K562 (cell line): ENCODE results near the gene MERTK. TPM values are rescaled to one million over a fixed set of nuclear protein-coding genes. Genes with fewer than 3 reads are reported as not detected.

ENCODE experiments used
- ELK3 ChIP-seq: fragments of 450-650 bp; formaldehyde crosslinking; IDR thresholded peaks from 2 replicates; pipeline ENCODE4 v1.4.0; 2020; ENCODE audit warnings: mild to moderate bottlenecking
- ETS2 ChIP-seq: IDR thresholded peaks from 2 replicates; pipeline ENCODE4 v1.6.1; 2016; ENCODE audit warnings: borderline replicate concordance, missing genetic modification characterization, mild to moderate bottlenecking, moderate library complexity, missing compliant biosample characterization; ENCODE audit not compliant: poor library complexity, severe bottlenecking
- EWSR1 ChIP-seq: fragments of 450-650 bp; IDR thresholded peaks from 2 replicates; pipeline ENCODE4 v1.6.1; 2018; ENCODE audit warnings: borderline replicate concordance, mild to moderate bottlenecking, low read depth, moderate library complexity; ENCODE audit not compliant: partially characterized antibody
- FOXP1 ChIP-seq: sonication (generic); formaldehyde crosslinking; IDR thresholded peaks from 2 replicates; pipeline ENCODE4 v1.8.0; 2022; ENCODE audit warnings: mild to moderate bottlenecking, missing genetic modification reagents
- HMG20B ChIP-seq: fragments of 250-450 bp; sonication (Bioruptor Pico); IDR thresholded peaks from 2 replicates; pipeline ENCODE4 v1.5.0; 2021; ENCODE audit warnings: mild to moderate bottlenecking
- MBD2 ChIP-seq: sonication (generic); IDR thresholded peaks from 2 replicates; pipeline ENCODE4 v1.6.1; 2016; ENCODE audit warnings: low read depth, borderline replicate concordance
- STAT5B ChIP-seq: fragments of 250-450 bp; sonication (Bioruptor Pico); IDR thresholded peaks from 2 replicates; pipeline ENCODE4 v1.8.0; 2021; ENCODE audit warnings: mild to moderate bottlenecking, inconsistent platforms
- TSHZ1 ChIP-seq: fragments of 250-450 bp; sonication (Bioruptor Pico); IDR thresholded peaks from 2 replicates; pipeline ENCODE4 v1.4.0; 2020; ENCODE audit warnings: mild to moderate bottlenecking, moderate library complexity
- YBX1 ChIP-seq: fragments of 450-650 bp; IDR thresholded peaks from 2 replicates; pipeline ENCODE4 v1.7.1; 2016; ENCODE audit warnings: mild to moderate bottlenecking
- ZNF143 ChIP-seq: sonication (generic); formaldehyde crosslinking; IDR thresholded peaks from 2 replicates; pipeline ENCODE4 v1.9.0; 2022; ENCODE audit warnings: mild to moderate bottlenecking, missing genetic modification reagents
- ZNF24 ChIP-seq: fragments of 450-650 bp; IDR thresholded peaks from 2 replicates; pipeline ENCODE4 v1.6.1; 2016
- ZNF655 ChIP-seq: fragments of 250-450 bp; sonication (Bioruptor Pico); IDR thresholded peaks from 2 replicates; pipeline ENCODE4 v1.5.0; 2021
- polyA plus RNA-seq, 8 experiments: library from polyadenylated mRNA; depleted of rRNA in 4 of 8; stranded (reverse) in 5 of 8; unstranded in 3 of 8; fragments of >200 nt; fragmentation: Nextera tagmentation in 2 of 8; fragmentation: Illumina TruSeq in 1 of 8; extraction: Ambion mirVana in 2 of 8; extraction: Trizol in 1 of 8; gene quantifications; 2 replicates each; pipeline versions ENCODE4 v1.2.1 to v1.2.3, GENCODE V29; 2011 to 2014; ENCODE audit warnings: inconsistent platforms in 1 of 8, missing spikeins in 1 of 8
- total RNA-seq, 7 experiments: library from RNA; depleted of rRNA in 6 of 7; stranded (reverse); fragments of >200 nt in 6 of 7; fragmentation: Illumina TruSeq in 2 of 7; extraction: Trizol in 2 of 7; gene quantifications; 2 replicates each; pipeline versions ENCODE4 v1.2.1 to v1.2.3, GENCODE V29; 2011 to 2021; ENCODE audit warnings: low replicate concordance in 1 of 7

MERTK gene
- total and polyA plus RNA-seq, 9 of the 15 experiments (the other 6 are each of a cell fraction or from before 2014, with no cell fraction given) = 0.23 to 1.6 (median 0.74) TPM

DNA sequence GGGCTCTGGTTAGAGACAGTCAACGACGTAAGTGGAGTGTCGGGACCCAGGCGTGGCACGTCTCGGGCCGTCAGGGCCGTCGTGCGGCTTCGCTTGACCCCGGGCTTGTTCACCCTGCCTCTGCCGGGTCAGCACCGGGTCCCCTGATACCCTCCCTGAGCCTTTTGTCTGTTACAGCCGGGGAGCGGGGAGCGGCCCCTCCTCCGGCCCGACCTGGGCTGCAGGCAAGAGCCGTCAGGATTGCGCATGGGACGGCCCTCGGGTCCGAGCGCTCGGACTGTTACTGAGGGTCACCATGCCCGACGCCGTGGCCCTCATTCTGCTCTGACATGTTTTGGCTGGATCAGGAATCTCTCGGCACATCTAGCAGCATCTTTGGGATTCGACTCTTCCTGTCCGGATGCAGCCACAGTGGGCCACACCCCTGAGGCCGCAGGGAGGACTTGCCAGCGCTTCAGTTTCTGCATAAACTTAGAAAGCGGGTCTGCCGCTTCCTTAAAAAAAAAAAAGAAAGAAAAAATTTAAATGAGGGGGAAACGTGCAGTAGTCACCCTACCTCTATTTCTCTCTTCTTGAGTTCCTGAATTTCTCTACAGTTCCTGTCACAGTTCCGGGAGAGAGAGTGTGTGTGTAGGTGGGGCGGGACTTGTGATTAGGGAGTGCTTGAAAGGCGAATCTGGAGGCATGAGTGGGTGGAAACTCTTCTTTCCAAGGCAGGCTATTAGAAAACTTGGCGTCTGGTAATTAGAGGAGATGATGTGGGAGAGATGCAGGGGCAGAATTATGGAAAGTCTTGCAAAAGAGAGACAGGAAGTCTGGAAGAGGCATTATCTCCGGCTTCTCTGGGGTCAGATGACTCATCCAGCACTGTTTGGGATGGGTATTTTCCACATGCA is 157.6 kb downstream of the MERTK start (continued):
- TF ChIP-seq ZNF143 (CRISPR knock-in tag) (no peak; the same call in 1 of the 2 replicates), ZNF655 (no peak), STAT5B (no peak), FOXP1 (CRISPR knock-in tag) (0 out of 2 replicates have a peak, but pooled peaks have one; percentile 6), ZNF24 (no peak), MBD2 (no peak), EWSR1 (no peak), ELK3 (CRISPR knock-in tag) (no peak), ETS2 (tag) (no peak), TSHZ1 (no peak), HMG20B (CRISPR knock-in tag) (no peak), YBX1 (no peak)
- TF ChIP-seq, all 486 proteins: peak for 93
